Measurements from ENCODE around the gene IL1A.

IL1A gene

GRCh38 chr2:112791693-112792230 lies 7.5 kb upstream of the IL1A start:
- no peak for DNase-seq

GRCh38 chr2:112791019-112791418 lies 6.7 kb upstream of the IL1A start:
- DNase-seq: no peak

DNA sequence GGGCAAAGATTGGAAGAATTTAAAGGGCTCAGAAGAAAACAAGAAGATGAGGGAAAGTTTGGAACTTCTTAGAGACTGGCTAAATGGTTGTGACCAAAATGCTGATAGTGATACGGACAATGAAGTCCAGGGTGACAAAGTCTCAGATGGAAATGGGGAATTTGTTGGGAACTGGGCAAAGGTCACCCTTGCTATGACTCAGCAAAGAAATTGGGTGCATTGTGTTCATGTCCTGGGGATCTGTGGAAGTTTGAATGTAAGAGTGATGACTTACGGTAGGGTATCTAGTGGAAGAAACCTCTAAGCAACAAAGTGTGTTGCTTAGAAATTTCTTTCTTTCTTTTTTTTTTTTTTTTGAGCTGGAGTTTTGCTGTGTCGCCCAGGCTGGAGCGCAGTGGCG lies 6.0 kb upstream of the IL1A start:
- DNase-seq: no peak

DNA sequence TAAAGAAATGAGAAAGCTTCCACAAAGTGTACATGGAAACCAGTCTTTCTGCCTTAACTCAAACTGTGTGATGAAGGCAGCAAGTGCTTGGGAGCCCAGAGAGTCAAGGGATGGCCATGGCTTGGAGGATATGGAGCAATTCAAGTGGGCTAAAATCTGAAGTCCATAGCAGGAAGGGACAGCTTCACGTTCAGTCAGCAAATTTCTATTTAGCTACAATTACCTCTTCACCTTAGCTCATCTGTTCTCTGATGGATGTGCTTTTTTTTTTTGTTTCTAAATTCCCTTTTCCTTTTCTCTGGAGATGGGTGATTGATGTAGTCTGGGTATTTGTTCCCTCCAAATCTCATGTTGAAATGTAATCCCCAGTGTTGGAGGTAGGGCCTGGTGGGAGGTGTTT lies 4.9 kb upstream of the IL1A start:
- DNase-seq: no peak

- no peak for DNase-seq
These were observed 4.4 kb upstream of the IL1A start for GRCh38 chr2:112788653-112789052.

DNA sequence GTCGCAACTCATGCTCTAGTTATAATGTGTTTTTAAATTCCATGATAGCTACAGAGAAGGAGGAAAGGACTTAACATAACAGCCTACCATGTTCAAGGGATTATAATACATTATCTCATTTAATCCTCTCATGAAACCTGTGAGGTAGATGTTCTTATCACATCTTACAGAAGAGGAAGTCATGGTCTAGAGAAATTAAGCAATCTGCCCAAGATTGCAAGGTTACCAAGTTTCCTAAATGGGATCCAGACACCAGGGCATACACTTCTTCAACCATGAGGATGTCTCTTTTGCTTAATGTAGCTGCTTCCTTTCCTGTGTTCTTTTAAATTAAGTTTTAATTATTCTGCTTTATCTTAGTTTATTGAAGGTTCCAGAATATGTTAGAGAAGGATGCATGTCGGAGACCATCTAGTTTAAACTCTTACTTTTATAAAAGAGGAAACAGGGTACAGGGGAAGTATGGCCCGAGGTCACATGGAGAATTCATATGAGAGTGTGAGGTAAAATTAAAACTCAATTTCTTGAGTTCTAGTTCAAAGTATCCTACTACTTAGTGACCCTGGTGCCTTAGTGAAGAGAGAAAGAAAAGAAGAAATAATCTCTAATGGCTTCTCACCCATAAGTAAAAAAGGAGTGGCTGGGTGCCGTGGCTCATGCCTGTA lies 3.6 kb upstream of the IL1A start:
- DNase-seq: no peak

DNA sequence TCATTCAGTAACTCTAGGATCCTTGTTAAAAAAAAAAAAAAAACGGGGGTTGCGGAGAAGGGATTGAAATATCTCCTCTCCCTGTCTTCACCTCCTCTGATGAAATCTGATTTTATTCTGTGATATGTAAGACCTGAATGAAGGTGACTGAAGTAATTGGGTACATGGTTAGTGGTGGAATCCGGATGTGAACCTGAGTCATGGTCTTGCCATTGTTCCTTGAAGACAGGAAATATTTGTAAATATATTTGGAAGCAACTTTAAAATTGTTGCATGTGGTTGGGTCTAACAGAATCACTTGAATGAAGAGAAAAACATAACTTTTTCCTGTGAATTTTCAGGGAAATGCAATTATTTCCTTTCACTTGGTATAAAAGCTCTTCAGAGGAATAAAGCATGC lies 3.0 kb upstream of the IL1A start:
- DNase-seq: no peak

GRCh38 chr2:112783187-112783714 lies 1.0 kb downstream of the IL1A start:
- no peak for DNase-seq

GRCh38 chr2:112782234-112782799 lies 2.0 kb downstream of the IL1A start:
- no peak for DNase-seq

- no peak for DNase-seq
These were observed 4.7 kb downstream of the IL1A start for GRCh38 chr2:112779598-112779997.

- DNase-seq: no peak
These were observed 7.3 kb downstream of the IL1A start for GRCh38 chr2:112777036-112777435.

- no peak for DNase-seq
These were observed 8.2 kb downstream of the IL1A start for GRCh38 chr2:112776113-112776512.

GRCh38 chr2:112774536-112775285 lies 9.6 kb downstream of the IL1A start:
- no peak for DNase-seq

GRCh38 chr2:112773556-112773955 lies 10.7 kb downstream of the IL1A start:
- no peak for DNase-seq

- no peak for DNase-seq
These were observed 11.3 kb downstream of the IL1A start for GRCh38 chr2:112772911-112773475.

- no peak for DNase-seq
These were observed 12.0 kb downstream of the IL1A start for GRCh38 chr2:112772322-112772721.

GRCh38 chr2:112768432-112768831 lies 15.9 kb downstream of the IL1A start:
- DNase-seq: no peak

GRCh38 chr2:112767693-112768330 lies 16.5 kb downstream of the IL1A start:
- DNase-seq: no peak

GRCh38 chr2:112765251-112765650 lies 19.0 kb downstream of the IL1A start:
- DNase-seq: no peak

DNA sequence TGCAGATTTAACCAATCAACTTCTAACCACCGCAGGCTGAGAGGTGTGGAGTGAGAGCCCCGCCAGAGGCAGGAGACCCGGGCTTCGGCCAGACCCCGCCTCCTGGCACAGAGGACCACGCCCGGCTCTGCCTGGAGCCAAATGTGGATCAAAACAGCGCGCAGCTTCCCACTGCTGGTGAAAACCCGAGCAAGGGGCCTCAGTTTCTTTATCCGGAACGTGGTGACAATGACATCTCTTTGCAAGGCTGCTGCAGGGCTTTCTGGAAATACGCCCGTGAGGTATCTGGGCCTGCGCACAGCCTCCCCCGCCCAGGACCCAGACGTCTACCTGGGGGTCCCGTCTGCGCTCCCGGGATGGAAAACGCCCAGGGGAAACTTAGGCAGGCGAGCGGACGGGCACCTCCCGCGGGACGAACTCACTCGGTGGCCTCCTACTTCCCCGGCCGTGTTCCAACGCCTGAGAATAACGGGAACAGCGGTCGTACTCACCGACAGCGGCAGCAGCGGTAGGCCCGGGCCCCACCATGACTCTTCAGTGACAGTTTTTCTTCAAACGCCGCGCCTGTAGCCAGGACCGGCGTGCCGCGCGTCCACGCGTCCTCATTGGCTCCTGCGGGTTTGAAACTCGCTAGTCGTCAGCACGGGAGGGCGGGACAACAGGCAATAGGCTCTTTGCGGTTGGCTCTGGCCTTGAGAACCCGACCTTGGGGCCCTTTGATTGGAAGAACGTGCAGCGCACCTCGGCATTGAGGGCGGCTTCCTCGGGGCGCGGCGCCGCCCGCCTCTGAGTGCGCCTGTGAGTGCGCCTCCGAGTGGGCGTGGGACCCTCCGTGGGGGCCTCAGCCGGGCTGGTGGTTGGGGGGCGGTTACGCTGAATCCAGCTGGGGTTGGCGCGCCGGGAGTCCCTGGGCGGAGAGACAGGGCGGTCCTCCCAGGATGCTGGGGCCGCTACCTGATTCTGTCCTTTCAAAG lies 19.9 kb downstream of the IL1A start, which contains the start of gene CKAP2L:
CKAP2L (minus strand) TSS at position 539 of the 974 bp plus-strand sequence; CDS start at position 528, 11 bp downstream.
- peak; percentile 96 for DNase-seq

DNA sequence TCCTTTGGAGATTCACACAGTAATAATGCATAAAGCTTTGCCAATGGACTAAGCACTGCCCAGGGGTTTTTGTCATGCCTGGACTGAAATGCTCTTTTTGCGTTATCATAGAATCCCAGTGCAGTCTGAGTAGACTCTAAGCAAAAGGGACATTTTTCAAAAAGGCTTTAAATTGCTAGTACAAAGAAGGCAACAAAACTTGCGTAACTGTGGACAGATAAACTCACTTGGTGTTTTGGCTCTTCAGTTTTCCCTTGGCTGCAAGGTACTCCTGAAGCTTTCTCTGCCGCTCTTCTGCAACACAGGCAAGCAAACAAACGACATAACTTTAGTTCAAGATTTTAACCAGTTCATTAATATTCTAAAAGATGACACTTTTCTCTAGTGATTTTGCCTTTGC lies 22.0 kb downstream of the IL1A start:
- no peak for DNase-seq

- DNase-seq: no peak
These were observed 24.1 kb downstream of the IL1A start for GRCh38 chr2:112760149-112760548.
